Measurements from ENCODE around the gene IGFBP4.

The IGFBP4 gene

DNA sequence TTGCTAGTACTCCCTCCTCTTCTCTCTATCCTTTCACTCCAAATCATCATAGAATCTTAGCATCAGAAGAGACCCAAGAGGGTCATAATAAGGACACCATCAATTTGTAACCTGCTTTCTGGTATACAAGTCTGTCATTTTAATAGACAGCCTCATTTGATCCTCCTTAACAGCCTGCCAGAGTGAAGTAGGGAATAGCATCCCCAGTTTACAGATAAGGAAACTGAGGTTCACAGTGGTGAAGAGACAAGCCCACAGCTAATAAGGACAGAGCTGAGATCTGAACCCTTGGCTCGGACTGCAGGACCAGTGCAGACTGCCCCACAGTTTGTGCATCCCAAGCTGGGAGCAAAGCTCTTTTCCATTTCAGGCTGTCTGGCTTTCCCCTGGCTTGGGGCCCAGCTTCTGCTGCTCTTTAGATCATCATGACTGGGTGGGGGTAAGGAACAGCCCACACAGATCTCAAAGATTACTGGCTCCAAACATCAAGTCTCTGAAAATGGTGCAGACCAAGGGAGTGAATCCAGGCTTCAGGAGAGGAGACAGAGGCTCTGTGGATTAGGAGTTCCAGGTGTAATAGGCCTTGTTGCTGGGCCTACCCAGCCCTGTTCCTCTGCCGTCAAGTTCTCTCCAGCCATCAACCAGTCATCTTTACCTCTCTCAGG lies 10.3 kb upstream of the IGFBP4 start:
- DNase-seq = no peak

DNA sequence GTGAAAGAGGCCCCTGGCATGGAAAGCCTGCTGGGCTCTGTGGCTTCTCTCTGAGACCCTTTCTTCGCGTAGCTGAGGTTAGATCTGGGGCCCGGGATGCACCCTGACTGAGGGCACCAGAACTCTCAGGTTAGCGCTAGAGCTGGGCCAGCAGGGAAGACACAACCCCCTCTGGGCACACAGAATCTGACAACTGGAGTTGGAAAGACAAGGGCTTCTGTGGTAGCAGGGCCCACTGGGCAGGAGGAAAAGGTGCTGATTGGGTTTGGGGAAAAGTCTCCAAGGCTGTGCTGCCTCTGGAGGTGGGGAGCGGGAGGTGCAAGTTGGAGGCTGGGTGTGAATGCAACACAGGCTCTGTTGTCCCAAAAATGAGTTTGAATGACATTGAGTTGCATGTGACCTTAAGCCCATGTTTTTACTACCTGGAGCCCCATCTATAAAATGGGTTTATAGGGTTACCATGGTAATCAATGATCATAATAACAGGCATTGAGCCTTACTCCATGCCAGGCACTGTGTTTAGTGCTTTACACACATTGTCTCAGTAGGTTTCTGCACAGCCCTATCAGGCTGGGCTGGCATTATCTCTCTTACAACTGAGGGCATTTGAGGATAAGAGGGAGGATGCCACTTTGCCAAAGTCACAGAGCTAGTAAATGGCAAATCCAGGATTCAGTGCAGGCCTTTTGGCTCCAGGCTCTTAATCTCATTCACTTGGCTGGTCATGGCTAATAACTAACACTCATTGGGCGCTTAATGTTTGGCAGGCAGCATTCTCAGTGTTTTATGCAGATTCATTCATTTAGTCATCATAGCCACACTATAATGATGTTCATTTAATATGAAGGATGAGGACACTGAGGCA lies 9.5 kb upstream of the IGFBP4 start:
- DNase-seq = peak in 1 of 6 experiments; percentile 19

DNA sequence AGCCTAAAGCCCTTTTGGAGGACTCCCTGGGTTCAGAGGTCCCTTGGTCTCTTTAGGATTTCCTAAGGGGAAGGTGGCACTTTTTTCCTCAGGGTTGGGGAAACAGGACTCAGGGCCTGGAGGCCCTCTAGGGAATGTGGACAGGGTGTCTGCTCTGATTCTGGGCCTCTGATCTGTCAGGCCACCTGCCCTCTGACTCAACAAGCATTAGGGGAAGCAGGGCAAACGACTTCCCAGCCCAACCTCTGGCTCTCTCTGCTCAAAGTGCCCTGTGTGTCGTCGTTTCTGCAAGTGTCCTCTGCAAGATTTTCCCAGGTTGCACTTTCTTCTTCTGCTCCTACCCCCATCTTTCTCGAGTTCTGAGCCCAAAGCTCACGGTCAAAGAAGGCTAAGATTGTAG lies 6.6 kb upstream of the IGFBP4 start:
- DNase-seq = no peak

DNA sequence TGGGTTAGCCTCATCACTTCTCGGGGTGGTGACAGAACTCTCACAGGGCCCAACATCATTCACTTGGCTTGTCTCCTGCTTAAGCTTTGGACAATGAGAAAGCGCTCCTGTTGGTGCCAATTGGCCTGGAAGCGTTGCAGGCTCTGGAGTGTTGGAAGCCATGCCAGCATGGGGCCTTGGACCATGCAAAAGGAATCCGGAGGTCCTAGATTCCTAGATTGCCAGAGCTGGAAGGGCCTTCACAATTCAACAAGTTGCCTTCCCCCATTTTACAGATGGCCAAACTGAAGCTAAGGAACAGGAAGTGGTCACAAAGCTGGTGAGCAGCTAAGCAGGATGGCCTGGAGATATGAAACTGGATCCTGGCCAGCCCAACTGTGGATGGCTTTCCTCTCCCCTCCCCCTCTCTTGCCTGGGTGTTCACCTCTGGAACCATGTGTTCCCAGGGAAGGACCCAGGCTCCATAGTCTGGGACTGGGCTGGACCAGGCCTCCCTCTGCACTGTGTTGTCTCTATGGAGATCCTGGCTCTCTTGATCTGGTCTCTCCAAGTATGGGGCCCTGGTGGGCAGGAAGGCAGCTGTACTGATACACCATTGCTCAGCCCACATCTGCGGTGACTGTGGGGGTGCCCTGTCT lies 6.0 kb upstream of the IGFBP4 start:
- DNase-seq = no peak

GRCh38 chr17:40440166-40440565 lies 3.1 kb upstream of the IGFBP4 start:
- no peak for DNase-seq

DNA sequence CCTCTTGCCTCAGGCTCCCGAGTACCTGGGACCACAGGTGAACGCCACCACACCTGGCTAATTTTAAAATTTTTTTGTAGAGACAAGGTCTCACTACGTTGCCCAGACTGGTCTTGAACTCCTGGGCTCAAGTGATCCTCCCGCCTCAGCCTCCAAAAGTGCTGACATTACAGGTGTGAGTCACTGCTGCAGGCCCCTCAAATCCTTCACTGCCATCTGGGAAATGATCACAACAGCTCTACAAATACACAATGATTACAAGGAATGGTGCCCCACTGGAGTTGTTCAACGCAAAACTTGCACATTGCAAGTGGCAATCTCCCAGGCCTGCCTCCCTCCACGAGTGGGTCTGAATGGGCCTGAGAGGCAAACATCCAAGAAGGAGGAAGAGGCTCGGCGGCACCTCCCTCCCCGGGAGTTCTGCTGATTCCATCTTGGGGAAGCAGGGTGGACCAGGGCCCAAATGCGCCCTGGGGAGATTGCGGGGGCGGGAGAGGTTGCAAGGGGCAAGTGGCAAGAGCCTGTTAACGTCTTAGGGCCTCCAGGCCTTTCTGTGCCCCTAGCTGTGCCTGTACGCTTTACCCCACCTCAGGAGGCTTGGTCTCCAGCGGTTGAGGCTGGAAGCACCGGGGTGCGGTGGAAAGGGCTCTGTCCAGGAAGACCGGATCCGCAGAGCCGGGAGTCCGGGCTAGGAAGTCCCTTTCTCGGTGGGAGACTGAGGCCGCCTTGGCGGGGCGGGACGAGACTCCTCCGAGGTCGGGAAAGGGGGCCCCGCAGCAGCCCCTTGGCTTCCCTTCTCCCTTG lies 656 bp upstream of the IGFBP4 start:
- no peak for DNase-seq

- DNase-seq = peak in 1 of 6 experiments; percentile 46
Observed at GRCh38 chr17:40443988-40444899, 994 bp downstream of the IGFBP4 start.

GRCh38 chr17:40445751-40446468 lies 2.7 kb downstream of the IGFBP4 start:
- DNase-seq = no peak

DNA sequence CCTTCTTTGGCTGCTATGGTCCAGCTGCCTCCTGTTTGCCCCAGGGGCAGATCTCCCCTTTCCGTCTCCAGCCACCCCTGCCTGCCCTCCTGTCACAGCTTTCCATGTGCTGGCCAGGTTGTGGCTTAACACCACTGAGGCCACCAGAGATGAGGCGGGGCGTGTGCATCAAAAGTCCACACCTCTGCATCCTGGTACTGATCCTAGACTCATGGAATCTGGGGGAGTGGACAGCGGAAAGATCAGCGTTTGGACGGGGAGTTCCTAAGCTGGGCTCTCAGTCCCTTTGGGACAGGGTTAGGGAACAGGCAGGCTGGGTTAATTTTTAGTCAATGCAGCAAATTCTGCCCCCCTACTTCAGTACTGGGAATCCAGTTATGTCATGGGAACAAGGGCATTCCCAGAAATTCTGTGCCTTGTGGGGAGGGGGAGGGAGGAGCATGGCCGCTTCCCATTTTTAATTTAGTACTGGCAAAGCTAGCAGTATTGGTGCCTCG lies 3.9 kb downstream of the IGFBP4 start:
- no peak for DNase-seq

GRCh38 chr17:40447806-40448205 lies 4.6 kb downstream of the IGFBP4 start:
- DNase-seq = no peak

DNA sequence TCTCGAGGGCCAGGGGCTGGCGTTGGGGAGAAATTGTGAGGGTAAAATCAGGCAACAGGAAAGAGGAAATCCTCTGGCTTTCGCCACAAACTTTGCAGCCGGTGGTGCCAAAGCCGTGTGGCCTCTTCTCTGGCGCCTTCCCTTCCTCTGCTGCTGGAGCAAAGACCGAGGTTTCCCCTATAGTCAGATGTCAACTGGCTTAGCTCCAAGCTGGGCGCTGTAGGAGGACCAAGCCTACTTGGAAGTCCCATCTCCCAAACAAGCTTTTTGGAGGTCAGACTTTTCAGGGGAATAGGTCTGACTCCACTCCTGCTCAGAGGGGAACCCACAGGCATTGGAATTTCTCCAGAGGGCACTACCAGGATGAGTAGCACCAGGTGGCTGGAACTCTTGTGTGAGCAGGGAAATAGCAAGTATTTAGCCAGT lies 5.0 kb downstream of the IGFBP4 start:
- no peak for DNase-seq

DNA sequence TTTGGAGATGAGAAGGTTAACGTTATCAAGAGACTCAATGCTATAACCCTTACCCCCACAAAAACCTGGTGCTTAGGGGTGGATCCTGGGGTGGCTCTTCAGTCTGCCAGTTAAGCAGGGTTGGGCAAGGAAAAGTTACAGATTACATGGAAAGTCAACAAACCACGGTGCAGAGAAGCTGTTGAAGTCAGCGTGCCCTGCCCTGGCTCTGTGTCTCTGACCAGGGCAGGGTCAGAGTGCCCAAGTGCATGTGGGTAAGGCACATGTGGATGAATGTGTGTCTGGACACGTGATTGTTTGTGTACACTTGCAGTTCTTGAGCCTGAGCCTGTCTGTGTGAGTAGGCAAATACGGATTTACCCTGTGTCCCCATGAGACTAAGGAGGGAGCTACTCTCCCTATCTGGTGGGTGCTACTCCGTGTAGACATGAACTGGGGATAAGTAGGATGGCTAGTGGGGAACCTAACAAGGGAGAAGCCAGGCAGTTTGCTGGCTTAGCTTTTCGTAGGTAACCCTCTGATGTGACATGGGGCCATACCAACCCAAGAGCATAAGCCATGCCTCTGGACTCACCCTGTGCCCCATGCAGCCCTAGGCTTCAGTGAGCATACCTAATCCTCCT lies 5.5 kb downstream of the IGFBP4 start:
- DNase-seq = no peak

- DNase-seq = peak in 3 of 6 experiments; percentile 7 to 12 (median 10)
Observed at GRCh38 chr17:40450175-40450574, 6.9 kb downstream of the IGFBP4 start.

DNA sequence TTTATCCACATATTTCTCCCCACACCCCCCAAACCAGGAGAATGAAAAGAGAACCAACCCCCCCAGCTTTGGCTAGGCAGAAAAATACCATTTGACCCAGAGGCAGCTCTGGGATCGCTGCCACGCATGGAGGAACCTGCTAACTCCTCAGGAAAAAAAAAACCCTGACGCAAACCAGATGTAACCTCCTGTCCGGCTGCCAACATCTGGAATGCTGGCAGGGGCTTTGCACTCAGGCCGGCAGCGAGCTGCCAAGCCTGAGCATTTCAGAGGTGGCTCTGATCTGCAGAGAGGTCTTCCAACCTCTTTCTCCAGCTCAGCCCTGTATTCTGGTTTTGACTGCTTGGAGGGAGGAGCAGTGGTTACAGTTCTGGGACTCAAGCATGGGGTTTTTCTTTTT lies 8.2 kb downstream of the IGFBP4 start:
- DNase-seq = no peak

DNA sequence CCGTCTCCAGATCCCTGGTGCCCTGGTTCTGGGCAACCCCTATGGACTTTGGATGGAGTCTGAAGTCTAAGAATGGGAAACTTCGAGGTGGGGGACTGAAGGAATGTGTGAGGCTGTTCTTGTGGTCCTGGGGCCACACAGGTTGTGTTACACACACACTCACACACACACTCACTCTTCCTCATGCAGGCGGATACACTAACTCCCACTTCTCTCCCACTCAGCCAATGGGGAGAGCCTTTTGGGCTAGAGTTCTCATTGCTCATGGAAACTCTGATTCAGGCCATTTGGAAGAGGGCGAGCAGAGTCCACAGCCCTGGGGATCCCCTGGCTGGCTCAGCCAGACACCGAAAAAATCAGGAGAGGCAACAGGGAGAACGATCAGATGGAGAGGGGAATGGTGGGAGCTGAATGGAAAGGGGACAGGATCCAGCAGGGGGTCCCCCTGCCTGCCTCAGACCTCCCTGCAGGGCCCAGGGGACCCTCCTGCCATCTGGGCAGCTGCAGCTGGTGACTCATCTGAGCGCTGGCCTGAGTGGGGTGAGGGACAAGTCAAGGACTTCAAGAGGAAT lies 9.1 kb downstream of the IGFBP4 start:
- DNase-seq = no peak

- no peak for DNase-seq
Observed at GRCh38 chr17:40452921-40453378, 9.7 kb downstream of the IGFBP4 start.

- no peak for DNase-seq
Observed at GRCh38 chr17:40453881-40454612, 10.8 kb downstream of the IGFBP4 start.

DNA sequence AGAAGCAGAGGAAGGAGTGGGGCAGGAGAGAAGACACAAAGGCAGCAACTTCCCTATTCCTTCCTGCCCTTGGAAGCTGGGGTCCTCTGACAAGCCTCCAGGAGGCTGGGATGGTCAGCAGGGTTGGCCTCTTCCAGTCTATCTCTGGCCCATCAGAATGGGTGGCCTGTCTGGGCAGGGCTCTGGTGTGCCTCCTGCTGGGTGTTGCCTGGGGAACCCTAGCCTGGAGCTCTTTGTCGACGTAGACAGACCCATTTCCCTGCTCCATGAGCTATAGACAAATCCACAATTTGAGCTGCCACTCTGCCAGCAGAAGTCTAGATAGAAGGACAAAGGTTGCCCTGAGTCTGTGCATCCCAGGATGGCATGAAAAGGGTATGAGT lies 11.4 kb downstream of the IGFBP4 start:
- no peak for DNase-seq

- DNase-seq = no peak
Observed at GRCh38 chr17:40456396-40456951, 13.2 kb downstream of the IGFBP4 start.
